Stimulated activated CD8-positive, alpha-beta memory T cell treated with anti-CD3 and anti-CD28 coated beads, Interleukin-4, amount 100 ng/mL, for 4 hours (primary cell): ENCODE data around the gene NDUFAF2.
"Not testable (repeated sequence)": the region's sequence is repeated elsewhere in the genome, so short reads cannot be mapped to it uniquely, and the experiment has no call there.

Experiments
- DNase-seq, 2 donors: peaks; one replicate each; pipeline ENCODE4 v3.0.0-alpha.2; 2020; ENCODE audit warnings: low read depth in 2 of 2, low spot score in 1 of 2

The NDUFAF2 gene

GRCh38 chr5:61047346-61047745, 102.3 kb downstream of the NDUFAF2 start:
- DNase-seq: no peak

GRCh38 chr5:61048534-61048933, 103.5 kb downstream of the NDUFAF2 start:
- no peak for DNase-seq

- DNase-seq: no peak
These were observed 105.3 kb downstream of the NDUFAF2 start for GRCh38 chr5:61050292-61050691.

DNA sequence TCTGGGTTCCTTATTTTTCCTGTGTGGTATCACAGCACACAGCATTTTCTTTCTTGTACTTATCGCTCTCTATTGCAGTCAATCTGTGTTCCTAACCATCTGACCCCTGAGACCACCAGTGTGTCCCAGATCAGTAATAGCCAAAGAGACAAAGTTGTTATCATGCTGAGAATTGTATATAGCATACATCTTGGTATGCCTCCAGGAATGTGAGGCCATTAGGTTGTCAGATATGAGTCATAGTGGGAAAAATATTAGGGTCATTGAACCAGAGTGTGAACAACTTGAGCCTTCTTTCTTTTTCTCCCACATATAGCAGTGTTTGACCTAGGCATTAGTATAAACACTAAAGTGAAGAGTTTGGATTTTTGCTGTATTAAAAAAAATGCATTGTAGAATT, 106.3 kb downstream of the NDUFAF2 start:
- no peak for DNase-seq

DNA sequence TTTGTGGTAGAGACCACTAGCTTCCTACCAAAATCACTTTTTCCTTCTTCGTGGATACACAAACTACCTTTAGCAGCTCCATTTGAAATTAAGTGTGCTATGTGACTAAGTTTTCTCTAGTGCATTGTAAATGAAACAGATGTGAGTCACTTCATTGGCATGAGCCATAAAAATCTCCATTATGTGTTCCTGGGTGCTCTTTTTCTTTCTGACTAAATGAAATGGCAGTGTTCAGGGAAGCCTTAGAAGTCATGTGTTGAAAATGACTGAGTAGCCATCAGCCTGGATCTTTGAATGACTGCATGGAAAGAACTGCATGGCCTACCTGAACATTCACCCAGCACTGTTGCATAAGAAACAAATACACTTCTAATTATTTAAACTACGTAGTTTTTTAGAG, 107.9 kb downstream of the NDUFAF2 start:
- no peak for DNase-seq

DNA sequence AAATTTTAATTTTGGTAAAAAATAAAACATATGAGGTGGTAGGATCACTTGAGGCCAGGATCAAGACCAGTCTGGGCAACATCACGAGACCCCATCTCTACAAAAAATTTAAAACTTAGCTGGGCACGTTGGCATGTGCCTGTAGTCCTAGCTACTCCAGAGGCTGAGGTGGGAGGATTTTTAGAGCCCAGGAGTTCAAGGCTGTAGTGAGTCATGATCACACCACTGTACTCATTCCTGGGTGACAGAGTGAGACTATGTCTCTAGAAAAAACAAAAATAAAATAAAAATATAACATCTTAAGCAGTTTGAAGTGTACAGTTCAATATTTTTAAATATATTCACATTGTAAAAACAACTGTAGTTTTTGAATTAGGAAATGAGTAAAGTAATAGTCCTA, 108.9 kb downstream of the NDUFAF2 start:
- DNase-seq: no peak

DNA sequence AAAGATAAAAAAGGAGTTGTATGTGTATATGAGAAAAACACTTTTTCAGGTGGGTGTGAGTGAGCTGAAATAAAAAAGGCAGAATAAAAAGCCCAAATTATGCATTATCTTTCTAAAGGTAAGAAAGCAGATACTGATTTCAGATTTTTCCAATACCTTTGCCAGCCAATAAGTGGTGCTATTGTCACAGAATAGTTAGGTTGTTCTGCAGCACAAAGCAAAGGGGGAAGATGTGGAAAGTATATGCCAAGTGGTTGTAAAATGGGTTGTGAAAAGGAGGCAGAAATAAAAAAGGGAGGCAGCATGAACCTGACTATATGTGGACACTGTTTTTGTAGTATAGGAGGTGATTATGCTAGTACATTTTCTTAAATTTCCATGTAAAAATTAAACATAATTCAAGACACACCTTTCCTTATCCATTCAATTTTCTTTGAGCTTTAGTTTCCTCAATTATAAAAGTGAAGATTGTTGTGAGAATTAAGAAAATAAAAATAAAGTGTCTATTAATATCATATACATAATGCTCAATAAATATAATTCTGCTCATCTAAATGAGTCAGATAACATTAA, 110.5 kb downstream of the NDUFAF2 start:
- no peak for DNase-seq

DNA sequence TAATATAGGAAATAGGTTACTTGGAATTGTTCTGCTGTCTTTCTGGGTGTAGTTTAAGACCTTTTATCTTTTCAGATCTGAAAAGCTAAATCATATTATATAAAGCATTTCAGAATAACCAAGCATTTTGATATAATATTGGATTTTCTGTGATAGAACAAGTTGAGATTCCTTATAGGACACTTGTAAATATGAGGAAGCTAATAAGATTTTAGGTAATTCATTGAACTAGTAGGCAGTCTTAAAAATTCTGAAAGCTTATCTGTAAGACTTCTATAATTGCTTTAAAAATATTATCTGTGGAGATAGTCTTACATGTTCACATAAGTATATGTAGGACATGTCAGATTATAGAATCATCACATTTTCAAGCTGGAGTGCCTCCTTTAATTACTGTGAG, 114.5 kb downstream of the NDUFAF2 start:
- no peak for DNase-seq

GRCh38 chr5:61069150-61069549, 124.1 kb downstream of the NDUFAF2 start:
- DNase-seq: no peak

- no peak for DNase-seq
These were observed 126.5 kb downstream of the NDUFAF2 start for GRCh38 chr5:61071526-61071925.

DNA sequence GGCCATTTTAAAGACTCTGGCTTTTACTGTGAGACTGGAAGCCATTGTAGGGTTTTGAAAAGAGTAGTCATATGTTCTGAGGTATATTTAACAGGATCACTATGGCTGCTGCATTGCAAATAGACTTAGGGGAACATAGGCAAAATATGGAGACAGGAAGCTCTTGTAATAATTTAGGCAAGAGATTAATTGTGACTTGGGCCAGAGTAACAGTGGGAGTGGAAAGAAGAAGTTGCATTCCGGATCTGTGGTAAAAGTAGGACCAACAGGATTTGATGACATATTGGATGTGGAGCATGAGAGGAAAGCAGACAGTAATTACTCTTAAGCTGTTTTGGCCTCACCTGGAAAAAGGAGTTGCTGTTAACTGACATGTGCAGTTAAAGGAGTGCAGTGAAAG, 131.6 kb downstream of the NDUFAF2 start:
- DNase-seq: no peak

DNA sequence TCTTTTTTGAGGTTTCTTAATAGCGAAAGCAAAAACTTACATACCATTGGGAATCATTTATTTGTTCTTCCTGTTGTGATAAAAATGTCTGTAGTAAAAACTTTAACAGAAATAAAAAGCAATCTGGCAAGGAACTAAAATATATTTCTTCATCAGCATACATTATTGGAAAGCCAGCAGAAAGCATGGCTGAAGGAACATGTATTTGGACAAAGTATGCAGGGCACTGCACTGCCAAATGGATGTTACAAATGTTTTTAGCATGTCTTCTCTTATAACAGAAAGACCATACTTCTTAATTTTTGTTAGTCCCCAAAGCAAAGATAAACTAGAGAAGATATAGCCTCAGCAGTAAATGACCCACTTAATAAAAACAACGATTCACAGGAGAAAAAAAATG, 136.7 kb downstream of the NDUFAF2 start:
- no peak for DNase-seq

DNA sequence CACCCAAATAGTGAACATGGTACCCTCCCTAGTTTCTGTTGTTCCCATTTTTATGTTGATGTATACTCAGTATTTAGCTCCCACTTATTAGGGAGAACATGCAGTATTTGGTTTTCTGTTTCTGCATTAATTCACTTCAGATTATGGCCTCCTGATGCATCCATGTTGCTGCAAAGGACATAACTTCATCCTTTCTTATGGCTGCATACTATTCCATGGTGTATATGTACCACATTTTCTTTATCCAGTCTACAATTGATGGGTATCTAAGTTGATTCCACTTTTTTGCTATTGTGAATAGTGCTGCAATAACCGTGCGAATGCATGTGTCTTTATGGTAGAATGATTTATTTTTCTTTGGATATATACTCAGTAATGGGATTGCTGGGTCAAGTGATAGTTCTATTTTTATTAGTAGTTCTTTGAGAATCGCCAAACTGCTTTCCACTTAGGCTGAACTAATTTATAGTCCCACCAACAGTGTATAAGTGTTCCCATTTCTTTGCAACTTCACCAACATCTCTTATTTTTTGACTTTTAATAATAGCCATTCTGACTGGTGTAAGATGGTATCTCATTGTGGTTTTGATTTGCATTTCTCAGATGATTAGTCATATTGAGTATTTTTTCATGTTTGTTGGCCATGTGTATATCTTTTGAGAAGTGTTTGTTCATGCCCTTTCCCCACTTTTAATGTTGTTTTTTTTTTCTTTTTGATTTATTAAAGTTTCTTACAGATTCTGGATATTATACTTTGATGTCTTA, 137.7 kb downstream of the NDUFAF2 start:
- no peak for DNase-seq

DNA sequence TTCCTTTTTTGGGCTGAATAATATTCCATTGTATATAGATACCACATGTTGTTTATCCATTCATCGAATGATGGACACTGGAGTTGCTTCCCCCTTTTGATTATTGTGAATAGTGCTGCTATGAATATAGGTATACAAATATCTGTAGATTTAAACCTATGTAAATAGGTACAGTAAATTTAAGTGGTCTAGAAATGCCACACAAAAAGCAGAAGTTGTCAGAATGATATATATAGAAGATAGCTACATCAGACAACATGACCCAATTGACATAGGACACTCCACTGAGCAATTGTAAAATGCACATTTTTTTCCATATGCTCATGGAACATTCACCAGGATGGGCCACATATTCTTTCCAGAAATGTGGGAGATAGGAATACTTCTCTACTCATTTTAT, 139.7 kb downstream of the NDUFAF2 start:
- DNase-seq: no peak

DNA sequence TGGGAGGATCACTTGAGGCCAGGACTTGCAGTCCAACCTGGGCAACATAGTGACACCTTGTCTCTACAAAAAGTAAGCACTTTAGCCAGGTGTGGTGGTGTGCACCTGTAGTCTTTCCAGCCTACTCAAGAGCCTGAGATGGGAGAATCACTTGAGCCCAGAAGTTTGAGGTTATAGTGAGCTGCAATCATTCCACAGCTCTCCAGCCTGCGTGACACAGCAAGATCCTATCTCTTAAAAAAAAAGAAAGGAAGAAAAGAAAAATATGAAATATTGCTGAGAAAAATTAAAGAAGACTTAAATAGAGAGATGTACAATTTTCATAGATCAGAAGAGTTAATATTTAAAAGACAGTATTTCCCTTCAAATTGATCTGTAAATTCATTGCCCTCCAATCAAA, 140.9 kb downstream of the NDUFAF2 start:
- no peak for DNase-seq

DNA sequence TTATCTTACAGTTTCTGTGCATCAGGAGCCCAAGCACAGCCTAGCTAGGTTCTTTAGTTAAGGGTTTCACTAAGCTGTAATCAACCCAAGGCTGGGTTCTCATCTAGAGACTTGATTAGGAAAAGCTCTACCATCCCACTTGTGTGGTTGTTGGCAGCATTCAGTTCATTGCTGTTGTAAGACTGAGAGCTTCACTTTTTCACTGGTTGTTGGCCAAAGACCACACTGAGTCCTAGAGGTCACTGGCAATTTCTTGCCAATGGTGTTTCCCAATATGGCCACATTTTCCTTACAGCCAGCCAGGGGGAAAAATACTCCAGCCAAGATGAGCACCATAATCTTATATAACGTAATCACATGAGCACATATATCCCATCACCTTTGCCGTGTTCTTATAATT, 142.9 kb downstream of the NDUFAF2 start:
- no peak for DNase-seq

- DNase-seq: no peak
These were observed 144.3 kb downstream of the NDUFAF2 start for GRCh38 chr5:61089351-61089750.

GRCh38 chr5:61093046-61093771, 148.2 kb downstream of the NDUFAF2 start:
- not testable (repeated sequence) for DNase-seq

DNA sequence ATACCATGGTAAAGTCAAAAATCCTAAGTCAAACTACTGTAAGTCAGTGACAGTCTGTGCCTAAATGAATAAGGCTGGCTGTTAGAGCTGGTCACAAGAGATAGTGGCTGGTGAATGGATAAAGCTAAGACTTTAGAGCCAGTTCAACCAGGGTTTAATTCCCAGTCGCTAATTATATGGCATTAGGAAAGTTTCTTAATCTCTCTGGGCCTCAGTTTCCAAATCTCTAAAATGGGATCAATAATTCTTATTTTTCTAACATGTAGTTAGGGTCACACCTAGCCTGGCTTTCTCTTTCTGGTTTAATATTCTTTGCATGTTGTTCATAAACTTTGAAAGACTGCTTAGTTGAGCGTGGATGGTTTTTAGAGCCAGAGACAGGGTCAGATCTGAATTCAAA, 152.5 kb downstream of the NDUFAF2 start:
- no peak for DNase-seq

DNA sequence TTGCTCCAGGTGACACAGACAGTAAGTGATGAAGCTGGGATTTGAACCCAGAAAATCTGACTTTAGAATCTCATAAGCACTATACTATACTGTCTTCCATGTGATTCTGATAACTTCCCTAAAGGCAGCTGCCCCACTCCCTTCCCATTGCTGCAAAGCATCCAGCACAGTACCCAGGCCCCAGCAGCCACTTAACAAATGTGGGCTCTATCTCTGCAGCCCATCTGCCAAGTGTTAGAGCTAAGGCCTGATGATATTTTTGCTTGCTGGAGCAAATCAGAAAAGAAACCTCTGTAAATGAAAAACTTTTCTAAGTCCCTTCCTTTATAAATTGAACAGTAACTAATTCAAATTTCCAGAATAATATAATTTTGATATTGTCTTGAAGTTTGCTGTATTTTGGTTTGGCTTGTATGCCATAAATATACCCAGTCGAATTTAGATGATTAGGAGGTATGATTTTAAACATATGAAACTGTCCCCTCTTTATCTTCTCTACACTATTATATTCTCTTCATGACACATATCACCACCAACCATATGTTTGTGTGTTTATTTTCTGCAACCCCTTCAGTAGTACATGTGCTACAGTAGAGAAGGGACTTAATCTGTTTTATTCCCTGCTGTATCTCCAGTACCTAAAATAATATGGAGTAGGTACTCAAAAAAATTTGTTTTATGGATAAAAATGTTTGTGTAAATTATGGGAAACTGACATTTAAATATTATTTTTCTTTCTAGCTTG, 153.4 kb downstream of the NDUFAF2 start:
- DNase-seq: no peak

GRCh38 chr5:61100437-61100836, 155.4 kb downstream of the NDUFAF2 start:
- DNase-seq: no peak

- no peak for DNase-seq
These were observed 169.4 kb downstream of the NDUFAF2 start for GRCh38 chr5:61114441-61114840.
